Right lung (tissue), 5 donors: ENCODE results near the gene MGRN1. TPM values are rescaled to one million over a fixed set of nuclear protein-coding genes. Genes with fewer than 3 reads are reported as not detected.

Experiments
- DNase-seq, 2 donors: peaks; one replicate each; pipeline ENCODE4 v3.0.0-alpha.2; 2013
- polyA plus RNA-seq, 5 donors: library from polyadenylated mRNA; unstranded; fragments of 120-200 nt; gene quantifications; one replicate each; pipeline versions ENCODE4 v1.2.1 to v1.2.3, GENCODE V29; 2013; ENCODE audit warnings: inconsistent platforms in 1 of 5, low replicate concordance in 1 of 5; ENCODE audit not compliant: insufficient read length in 5 of 5, insufficient read depth in 1 of 5

The MGRN1 gene
- polyA plus RNA-seq, 5 donors, result 38.2 to 87.7 (median 58.2) TPM

DNA sequence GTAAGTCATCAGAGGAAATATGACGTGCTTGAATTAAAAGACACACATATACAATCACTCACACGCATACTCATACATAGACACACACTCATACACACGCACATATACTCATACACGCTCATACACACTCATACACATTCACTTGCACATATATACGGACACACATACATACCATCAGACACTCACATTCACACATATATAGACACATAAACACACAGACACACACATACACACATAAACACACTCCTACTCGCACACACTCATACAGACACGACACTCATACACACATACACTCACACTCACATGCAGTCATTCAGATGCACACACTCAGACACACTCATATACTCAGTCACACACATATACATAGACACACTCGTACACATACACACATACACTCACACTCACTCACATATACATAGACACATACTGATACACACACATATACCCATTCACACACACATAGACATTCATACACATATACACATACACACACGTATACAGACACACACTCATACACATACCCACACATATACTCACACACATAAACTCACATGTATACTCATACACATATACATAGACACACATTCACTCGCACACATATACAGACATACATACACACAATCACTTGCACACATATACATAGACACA is 43.8 kb downstream of the MGRN1 start:
- no peak for DNase-seq

DNA sequence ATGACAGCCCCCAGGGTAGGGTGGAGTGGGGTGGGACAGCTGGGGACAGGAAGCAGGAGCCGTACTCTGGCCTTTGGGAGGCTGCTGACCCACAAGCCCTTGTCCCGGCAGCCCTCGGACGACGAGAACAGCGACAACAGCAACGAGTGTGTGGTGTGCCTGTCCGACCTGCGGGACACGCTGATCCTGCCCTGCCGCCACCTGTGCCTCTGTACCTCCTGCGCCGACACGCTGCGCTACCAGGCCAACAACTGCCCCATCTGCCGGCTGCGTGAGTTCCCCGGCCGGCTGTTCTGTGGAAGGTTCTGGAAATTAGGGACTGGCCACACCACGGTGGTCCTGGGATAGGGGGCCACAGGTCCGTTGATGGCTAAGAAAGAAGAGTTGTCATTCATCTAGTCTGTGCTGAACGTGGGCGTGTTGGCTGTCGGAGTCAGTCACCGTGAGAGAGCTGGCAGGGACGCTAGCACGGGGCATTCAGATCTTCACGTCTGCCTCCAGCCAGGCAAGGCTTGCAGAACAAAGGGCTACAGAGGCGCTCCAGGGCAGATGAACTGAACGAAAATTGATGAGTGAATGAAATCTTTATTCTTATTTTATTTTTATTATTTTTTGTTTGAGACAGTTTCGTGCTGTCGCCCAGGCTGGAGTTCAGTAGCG is 48.9 kb downstream of the MGRN1 start:
- DNase-seq, result no peak

DNA sequence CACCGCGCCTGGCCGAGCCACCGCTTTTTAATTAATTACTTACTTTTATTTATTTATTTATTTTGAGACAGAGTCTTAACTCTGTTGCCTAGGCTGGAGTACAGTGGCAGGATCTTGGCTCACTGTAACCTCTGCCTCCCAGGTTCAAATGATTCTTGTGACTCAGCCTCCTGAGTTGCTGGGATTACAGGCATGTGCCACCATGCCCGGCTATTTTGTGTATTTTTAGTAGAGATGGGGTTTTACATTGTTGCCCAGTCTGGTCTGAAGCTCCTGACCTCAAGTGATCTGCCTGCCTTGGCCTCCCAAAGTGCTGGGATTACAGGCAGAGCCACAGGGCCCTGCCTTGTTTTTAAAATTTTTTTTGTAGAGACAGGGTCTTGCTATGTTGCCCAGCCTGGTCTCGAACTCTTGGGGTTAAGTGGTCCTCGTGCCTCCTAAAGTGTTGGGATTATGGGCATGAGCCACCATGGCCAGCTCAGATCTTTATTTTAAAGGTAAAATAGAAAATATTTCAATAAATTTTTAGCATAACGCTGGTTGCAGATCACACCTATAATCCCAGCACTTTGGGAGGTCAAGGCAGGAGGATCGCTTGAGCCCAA is 50.4 kb downstream of the MGRN1 start:
- no peak for DNase-seq

DNA sequence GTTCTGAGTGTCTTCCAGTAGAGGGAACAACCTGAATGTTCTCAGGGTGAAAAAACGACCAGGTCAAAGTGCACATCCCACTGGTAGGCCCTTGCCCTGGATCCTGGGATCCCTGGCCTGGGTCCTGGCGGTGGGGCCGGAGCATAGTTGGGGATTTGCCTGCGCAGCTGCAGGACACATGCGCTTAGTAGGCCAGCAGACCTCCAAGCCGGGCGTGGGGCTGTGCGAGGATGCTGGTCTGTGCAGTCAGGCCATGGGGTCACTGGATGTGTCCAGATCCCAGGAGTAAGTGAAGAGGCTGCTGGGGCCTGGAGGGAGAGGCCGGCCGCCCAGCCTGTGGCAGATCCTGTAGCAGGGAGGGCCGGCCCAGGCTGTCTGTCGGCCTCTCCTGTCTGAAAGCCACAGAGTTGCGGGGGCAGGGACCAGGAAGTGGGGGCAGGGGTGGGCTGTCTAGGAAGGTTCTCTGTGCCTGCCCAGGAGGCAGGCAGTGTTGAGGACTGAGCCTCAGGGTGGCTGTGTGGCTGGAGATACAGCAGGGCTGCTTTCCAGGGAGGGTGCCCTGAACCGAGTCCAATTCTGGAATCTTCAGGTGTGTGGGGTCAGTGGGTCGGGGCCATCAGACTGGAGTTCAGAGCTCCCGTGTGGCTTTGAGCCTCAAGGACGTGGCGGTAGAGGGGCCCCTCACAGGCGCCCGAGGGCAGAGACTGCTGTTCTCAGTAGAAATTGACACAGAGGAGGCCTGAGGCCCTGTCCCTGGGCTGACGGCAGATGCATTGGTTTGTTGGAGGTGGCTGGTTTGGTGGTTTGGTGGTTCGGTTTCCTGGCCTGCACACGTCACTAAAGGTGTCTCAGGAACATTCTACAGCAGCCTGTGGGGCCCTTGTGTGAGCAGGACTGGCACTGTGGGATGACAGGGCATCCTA is 51.5 kb downstream of the MGRN1 start:
- no peak for DNase-seq

DNA sequence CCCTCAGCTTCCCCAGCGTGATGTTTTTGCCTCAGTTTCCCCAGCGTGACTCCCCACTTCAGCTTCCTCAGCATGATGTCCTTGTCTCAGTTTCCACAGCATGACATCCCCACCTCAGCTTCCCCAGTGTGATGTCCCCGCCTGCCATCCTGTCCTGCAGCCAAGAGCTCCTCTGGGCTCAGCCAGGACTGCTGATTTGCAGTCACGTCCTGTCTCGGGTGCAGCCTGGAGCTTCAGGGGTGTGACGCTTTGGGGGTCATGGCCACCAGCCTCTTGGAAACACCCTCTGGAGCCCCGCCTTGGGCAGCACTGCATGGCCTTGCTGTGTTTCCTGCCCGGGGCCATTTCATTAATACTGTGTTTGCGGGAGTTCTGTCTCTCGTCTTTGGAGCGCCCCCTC is 52.2 kb downstream of the MGRN1 start:
- no peak for DNase-seq

DNA sequence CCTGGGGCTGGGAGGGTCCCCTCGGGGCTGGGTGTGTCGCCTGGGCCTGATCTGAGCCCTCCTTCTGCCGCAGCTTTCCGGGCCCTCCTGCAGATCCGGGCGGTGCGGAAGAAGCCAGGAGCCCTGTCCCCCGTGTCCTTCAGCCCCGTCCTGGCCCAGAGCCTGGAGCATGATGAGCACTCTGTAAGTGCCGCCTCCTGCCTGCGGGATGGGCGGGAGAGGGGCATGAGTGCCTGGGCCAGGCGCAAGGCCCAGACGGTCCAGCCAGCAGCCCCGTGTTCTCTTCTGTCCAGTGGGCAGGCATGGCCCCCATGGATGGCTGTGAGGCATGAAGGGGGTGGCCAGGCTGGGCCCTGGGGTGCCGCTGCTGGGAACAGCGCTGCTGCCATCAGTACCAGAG is 52.8 kb downstream of the MGRN1 start:
- DNase-seq, result no peak

DNA sequence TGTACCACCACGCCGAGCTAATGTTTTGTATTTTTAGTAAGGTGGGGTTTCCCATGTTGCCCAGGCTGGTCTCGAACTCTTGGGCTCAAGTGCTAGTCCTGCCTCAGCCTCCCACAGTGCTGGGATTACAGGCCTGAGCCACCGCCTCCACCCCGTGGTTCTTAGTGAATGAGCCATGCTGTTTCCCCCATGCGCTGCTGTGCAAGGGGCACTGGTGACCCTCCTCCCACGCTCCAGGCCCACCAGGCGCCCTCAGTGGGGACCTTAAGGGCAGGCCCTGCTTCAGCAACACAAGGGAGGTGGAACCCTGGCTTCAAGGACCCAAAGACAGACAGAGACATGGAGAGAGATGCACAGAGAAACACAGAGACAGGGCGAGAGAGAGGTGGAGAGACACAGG is 53.4 kb downstream of the MGRN1 start:
- no peak for DNase-seq

DNA sequence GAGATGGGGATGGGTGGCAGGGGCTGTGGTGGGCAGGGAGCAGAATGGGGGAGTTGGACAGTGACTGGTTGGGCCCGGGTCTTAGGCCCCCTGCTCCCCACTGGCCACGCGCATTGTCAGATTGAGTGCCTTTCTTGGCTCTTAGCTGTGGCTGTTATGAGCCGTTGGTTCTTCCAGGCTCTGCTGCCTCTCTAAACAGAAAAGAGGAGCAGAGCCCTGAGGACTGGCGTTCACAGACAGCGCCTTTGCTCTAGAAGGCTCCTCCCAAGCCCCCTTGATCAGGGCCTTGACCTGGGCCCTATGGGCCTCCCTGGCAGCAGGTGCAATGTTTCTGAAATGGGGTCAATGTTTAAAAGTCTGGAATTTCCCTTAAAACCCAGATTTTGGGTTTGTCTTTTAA is 54.0 kb downstream of the MGRN1 start:
- no peak for DNase-seq

DNA sequence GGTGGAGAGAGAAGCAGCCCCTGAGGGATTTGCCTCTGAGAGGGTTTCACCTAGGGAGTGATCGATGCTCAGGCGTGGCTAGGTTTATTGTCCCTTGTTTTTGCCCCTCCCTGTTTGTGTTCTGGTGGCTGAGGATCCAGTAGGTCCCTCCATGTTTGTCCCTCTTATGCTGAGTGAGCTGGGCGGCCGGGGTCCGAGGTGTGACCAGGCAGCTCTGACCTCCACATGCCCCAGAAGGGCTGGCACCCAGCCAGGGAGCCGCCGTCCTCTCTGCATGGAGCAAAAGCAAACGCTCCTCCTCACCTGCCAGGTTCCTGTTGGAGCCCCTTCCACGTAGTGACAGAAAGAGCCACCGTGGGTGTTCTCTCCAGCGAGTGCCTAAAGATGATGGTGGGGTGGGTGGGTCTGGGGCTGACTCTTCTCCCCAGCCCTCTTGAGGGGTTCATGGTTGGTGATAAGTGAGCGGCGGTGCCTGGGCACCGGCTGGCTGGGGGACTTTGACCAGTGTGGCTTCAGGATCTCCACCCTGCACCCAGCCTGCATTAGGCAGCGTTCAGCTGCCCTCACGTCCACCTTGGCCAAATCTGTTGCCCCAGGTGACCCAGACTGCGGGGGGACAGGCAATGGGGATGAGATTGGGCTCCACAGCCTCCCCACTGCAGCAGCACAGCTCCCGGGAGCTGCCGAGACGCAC is 54.7 kb downstream of the MGRN1 start:
- no peak for DNase-seq

DNA sequence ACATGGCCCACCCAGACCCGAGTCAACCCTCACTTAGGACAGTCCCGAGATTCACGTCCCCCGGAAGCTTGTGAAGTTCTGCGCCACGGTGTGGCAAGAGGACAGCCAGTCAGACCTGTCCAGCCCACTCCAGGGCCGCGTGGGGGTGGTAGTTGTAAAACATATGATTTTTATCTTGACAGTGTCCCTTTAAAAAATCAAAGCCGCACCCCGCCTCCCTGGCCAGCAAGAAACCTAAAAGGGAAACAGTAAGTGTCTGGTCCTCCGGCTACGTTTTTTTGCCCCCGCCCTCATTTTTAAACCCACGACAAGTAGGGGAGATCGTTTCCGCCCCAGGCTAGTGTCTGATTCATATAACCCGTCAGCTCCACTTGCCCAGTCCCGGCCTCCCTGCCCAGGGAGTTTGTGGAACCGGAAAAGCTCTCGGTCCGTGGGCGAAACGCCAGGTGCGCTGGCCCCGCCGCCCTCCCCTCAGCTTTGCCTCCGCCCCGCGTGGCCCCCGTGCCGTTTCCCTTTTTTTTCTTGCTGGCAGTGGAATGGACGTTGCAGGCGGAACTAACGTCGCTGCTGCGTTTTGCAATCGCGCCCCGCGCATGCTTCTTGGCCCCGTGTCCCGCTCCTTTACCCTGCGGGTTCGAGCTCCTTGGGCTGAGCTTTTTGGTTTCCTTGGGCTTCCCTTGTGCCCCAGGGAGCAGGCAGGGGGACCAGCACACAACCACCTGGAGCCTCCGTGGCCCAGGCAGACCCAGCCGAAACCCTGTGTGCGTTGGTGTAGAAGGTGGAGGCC is 55.4 kb downstream of the MGRN1 start:
- DNase-seq, result peak; percentile 60 to 64

DNA sequence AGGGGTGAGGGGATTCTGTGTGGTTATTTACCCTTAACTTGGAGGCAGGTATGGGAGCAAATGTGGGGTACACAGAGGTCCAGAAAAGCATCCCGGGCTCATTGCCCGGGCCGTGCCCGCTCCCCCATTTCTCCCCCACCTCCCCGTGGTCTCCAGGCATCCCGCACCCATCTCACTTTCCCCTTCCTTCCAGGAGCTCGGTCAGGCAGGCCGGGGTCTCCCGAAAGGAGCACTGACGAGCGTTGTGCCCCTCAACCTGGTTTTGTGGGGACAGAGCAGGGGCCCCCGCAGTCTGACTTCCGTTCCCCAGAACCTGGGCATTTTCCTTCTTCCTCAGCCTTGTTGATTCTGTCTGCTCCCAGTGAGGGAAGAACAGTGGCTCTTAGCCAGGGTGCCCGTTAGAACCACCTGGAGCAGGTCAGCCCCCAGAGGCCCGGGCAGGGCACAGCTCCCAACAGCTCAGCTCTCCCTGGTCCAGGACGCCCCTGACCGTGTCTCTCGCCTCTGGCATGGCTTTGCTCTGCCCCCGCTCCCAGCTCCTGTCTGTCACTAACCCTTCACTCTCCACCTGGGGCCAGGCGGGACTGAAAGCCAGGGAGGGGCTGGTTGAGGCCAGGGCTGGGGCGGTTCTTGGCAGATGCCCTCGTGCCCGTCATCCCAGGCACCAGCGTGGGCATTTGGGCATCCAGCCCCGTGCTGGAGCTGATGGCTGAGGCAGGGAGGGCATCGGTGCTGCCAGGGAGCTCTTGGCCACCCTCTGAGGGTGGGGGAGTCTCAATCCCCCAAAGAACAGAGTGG is 56.2 kb downstream of the MGRN1 start:
- no peak for DNase-seq

DNA sequence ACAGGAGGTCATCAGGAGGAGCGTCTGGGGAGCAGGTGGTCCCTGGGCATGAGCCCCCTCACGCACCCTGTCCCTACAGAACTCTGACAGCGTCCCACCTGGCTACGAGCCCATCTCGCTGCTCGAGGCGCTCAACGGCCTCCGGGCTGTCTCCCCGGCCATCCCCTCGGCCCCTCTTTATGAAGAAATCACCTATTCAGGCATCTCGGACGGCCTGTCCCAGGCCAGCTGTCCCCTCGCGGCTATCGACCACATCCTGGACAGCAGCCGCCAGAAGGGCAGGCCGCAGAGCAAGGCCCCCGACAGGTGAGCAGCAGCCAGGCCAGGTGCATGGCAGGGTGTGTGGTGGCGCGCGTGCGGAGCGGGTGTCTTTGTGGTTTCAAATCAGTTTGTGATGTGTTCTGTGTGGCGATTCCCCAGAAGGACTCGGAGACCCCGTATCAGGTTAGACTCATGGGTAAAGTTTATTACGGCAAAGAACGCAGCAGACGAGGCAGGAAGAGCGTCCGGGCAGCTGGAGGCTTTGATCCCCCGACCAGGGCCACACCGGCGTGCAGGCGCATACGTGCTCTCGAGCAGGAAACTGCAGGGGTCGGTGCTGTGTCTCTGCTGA is 57.0 kb downstream of the MGRN1 start:
- DNase-seq, result no peak

DNA sequence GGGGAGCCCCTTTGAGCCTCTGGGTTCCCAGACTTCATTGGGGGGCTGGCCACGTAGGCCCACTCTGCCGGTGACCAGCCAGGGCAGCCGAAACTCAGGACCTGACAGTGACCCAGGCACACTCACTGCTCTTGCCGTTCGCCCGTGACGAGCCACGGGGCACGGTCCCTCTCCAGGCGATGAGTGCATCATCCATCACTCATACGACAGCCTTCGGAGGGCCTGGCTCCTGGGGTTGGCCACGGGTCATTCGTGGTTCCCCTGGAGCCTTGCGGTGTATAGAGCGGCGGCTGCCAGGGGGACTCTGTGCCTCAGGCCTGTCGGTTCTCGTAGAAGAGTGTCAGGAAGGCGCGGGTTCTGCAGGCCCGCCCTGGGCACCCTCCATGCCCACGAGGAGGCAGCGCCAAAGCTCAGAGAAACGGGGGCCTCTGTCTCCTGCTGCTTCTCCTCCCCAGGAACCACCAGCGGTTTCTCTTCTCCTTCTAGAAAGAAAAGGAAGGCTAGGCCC is 57.5 kb downstream of the MGRN1 start:
- no peak for DNase-seq

DNA sequence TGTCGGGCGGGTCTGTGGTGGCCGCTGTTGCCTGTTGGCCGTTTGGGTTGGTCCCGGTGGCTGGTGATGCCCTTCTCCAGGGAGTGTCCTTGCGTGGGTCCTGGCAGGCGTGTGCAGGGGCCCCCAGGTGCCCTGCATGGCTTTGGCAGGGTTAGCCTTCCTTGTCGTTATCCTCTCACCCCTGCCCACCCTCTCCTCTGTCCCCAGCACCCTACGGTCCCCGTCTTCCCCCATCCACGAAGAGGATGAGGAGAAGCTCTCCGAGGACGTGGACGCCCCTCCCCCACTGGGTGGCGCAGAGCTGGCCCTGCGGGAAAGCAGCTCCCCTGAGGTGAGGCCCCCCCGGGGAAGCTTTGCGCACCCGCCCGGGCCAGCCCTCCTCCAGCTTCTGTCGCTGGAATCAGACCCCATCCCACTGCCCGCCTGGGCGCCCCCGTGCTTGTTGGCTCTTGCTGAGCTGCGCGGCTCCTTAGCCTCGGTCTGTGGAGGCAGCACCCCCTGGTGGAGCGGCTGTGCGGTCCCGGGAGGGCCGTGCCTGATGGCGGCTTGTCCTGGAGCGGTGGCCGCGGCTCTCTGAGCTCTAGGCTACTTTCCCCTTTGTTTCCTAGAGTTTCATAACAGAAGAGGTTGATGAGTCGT is 58.1 kb downstream of the MGRN1 start:
- DNase-seq, result peak in 1 of 2 donors; percentile 26

DNA sequence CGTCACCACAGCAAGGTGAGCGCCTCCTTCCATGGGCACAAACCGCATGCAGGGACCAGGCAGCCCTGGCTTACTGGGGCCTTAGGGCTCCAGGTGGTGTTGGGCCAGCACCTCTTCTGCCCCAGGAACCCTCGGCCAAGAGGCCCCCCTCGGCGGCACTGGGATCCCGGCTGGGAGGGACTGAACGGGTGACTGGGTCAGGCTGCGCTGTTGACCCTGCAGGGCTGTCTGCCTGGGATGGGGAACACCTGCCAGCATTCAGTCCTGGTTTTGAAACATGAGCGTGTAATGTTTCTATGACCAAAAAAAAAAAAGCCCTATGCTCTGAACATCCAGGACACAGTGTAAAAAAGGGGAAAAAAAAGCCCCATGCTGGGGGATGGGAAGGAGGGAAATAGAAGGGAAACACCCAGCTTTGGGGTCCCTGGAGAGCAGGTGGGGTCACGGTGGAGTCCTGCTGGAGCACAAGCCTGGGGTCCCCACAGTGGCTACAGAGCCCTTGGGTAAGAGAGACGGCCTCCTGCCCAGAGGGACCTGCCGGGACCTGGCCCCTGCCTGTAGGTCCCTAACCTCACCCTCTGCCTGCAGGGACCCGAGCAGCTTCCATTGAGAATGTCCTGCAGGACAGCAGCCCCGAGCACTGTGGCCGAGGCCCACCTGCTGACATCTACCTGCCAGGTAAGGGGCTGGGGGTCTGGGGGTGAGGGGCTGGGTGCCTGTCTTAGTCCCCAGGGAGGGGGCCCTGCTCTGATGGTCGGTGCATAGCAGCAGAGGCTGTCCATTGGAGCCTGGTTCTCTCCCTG is 58.8 kb downstream of the MGRN1 start:
- DNase-seq, result no peak

DNA sequence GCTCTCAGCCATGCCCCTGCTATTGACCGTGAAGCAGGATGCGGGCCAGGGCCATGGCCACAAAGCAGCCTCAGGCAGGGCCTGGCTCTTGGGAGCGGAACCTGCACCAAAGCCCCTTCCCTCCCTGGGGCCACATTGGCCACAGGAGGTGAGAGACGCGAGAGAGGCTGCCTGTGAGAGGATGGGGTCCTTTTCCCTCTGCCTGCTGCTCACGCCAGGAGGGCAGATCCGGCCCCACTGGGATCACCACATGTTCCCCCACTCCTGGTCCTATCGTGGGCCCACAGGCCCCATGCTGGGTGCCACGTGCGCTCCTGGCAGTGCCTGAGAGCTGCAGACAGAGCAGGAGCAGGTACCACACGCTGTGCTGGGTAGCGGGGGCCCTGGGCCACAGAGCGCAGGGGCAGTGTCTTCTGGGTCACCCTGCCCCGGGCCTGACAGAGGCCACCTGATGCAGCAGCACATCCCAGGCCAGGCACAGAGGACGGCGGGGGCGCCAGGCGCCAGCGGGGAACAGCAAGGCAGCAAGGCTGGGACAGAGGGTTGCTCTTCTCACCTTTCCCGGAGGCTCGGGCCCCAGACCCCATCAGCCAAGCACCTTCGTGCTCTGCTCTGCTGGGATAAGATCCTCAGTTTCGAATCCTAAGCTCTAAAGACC is 59.6 kb downstream of the MGRN1 start:
- DNase-seq, result no peak

DNA sequence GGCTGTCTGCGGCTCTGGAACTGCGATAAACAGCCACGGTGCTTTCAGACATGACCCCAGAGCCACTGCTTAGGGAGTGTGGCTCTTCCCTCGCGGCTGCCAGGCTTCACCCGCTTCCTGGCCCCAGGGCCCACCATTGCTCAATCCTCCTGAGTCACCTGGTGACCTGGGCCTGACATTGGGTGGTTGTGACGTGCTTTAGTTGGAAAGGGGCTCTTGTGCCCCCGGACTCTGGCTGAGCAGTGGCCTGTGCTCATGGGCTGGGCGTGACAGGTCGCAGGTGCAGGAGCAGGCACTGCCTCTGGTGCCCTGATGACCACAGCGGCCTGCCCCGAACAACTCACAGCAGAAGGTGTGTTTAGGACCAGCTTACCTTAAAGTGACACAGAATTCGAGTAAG is 60.1 kb downstream of the MGRN1 start:
- no peak for DNase-seq
